ENCODE data around the gene AP1G2. TPM values are rescaled to one million over a fixed set of nuclear protein-coding genes. Genes with fewer than 3 reads are reported as not detected.

Gene AP1G2
- polyA plus RNA-seq, 1 experiment, result 8.2 TPM

DNA sequence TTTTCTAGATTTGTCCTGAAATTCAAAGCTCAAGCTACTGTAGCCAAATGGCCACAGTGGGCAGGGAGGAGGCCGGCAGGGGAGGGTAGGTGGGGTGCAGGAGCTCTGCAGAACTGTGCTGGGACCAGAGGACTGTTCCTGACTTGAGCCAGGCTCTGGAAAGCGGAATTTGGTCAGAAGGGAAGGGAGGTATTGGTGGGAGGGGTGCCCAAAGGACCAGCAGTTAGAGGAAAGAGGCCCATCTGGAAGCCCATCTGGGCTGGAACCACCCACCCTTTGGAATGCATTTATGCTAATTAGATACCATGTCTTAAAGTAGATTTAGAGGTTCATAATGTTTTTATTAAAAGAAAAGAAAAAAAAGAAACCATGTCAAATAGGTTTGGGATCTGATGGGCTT is 35.5 kb upstream of the AP1G2 start:
- DNase-seq (ENCODE audit: low read depth, low spot score), result no peak
- CTCF ChIA-PET, result interaction anchor here (1.7 kb wide), 1 partner anchor 29 kb away, joined by 4 read pairs; no protein-coding TSS in a partner anchor
- no peaks in the 10 kb centered on the region for H3K9me3 ChIP-seq (ENCODE audit: control insufficient read depth, insufficient read depth, low read length)
- no peak overlapping the region for H3K4me3 ChIP-seq (ENCODE audit: low read depth, low read length)
- no peak overlapping the region for H3K27ac ChIP-seq (ENCODE audit: low read depth, low read length)
- peaks cover 3% of the 10 kb centered on the region for H3K27me3 ChIP-seq (ENCODE audit: control insufficient read depth, insufficient read depth, low read length)
- POLR2A ChIA-PET, result no interaction called here
- TF ChIP-seq, protein P1, sequence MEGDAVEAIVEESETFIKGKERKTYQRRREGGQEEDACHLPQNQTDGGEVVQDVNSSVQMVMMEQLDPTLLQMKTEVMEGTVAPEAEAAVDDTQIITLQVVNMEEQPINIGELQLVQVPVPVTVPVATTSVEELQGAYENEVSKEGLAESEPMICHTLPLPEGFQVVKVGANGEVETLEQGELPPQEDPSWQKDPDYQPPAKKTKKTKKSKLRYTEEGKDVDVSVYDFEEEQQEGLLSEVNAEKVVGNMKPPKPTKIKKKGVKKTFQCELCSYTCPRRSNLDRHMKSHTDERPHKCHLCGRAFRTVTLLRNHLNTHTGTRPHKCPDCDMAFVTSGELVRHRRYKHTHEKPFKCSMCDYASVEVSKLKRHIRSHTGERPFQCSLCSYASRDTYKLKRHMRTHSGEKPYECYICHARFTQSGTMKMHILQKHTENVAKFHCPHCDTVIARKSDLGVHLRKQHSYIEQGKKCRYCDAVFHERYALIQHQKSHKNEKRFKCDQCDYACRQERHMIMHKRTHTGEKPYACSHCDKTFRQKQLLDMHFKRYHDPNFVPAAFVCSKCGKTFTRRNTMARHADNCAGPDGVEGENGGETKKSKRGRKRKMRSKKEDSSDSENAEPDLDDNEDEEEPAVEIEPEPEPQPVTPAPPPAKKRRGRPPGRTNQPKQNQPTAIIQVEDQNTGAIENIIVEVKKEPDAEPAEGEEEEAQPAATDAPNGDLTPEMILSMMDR (IDR thresholded peaks at IDR 0.05; ENCODE audit: low read depth, low read length), result no peak

DNA sequence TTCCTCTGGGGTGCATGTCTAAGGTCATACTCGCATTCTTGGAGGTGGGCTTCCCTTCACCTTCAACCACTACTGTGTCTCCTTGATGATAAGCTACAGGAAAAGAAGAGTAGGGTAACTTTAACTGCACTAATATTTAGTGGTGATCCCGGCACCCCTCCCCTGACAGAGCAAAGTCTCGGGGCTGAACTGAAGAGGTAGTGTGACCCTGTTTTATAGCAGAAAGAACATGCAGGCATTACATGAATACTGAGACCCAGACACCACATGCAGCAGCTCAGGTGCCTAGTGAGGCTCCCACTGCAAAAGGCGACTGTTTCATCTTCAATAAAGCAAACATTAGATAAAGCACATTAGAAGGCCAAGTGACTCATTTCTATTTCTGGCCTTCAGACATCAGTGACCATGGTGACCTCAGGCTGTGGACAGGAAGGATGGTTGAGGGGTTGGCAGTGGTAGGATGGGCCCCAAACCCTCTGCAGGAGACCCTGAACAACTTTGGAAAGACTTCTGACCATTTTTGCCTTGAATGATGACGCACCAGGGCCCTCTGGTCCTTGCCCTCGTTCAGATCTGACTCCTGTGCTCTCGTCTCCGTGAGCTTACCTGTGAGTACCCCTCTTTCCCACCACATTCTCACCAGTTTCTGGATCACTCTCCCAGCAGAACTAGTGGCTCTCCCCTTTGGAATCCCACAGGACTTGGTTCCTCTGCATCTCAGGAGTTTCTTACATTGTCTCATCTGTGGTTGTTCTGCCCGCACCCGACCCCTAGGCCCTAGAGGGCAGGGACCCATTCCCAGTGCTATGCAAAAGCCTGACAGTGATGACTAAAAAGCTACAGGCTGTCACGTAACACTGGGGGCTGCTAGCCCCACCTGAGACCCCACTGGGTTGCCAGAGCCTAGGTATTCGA is 34.8 kb upstream of the AP1G2 start:
- H3K9me3 ChIP-seq (ENCODE audit: control insufficient read depth, insufficient read depth, low read length), result no peaks in the 10 kb centered on the region
- TF ChIP-seq, protein P1 (IDR thresholded peaks at IDR 0.05; ENCODE audit: low read depth, low read length), result no peak
- ChIA-PET CTCF (interaction anchor here (1.3 to 1.7 kb wide), 2 partner anchors 29 to 308 kb away, joined by 3 to 4 read pairs; no protein-coding TSS in a partner anchor), POLR2A (no interaction called here)
- no peak overlapping the region for H3K4me3 ChIP-seq (ENCODE audit: low read depth, low read length)
- H3K27ac ChIP-seq (ENCODE audit: low read depth, low read length), result no peak overlapping the region
- no peak for DNase-seq (ENCODE audit: low read depth, low spot score)
- H3K27me3 ChIP-seq (ENCODE audit: control insufficient read depth, insufficient read depth, low read length), result peaks cover 3% of the 10 kb centered on the region

DNA sequence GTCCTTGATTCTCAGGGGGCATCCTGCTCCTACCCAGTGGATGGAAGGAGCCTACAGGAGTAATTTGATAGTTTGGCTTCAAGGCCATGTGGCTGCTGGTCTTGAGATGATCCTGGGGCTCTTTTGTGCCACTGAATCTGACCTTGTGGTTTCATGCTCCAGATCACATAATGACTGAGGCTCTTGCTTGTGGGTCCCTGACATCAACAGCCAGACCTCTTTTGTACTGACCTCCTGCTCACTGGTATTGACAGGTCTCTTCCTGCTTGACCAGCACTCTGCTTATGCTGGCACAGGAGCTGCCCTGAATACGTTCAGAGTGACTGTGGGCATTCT is 34.2 kb upstream of the AP1G2 start:
- no peaks in the 10 kb centered on the region for H3K9me3 ChIP-seq (ENCODE audit: control insufficient read depth, insufficient read depth, low read length)
- POLR2A ChIA-PET, result no interaction called here
- no peak for DNase-seq (ENCODE audit: low read depth, low spot score)
- peaks cover 3% of the 10 kb centered on the region for H3K27me3 ChIP-seq (ENCODE audit: control insufficient read depth, insufficient read depth, low read length)
- H3K4me3 ChIP-seq (ENCODE audit: low read depth, low read length), result no peak overlapping the region
- TF ChIP-seq, protein P1 (IDR thresholded peaks at IDR 0.05; ENCODE audit: low read depth, low read length), result no peak
- H3K27ac ChIP-seq (ENCODE audit: low read depth, low read length), result no peak overlapping the region
- CTCF ChIA-PET, result interaction anchor here (1.3 to 1.7 kb wide), 2 partner anchors 30 to 309 kb away, joined by 3 to 4 read pairs; no protein-coding TSS in a partner anchor

DNA sequence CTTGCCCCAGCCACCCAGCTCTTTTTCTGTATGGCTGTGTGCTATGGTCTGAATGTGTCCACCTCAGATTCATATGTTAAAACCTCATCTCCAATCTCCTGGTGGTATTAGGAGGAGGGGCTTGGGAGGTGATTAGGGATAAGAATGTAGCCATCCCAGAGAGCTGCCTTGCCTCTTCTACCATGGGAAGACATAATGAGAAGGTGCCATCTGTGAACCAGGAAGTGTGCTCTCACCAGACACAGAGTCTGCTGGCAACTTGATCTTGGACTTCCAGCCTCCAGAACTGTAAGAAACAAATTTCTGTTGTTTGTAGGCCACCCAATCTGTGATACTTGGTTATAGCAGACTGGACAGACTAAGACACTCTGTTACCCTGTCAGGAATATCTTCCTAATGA is 33.8 kb upstream of the AP1G2 start:
- H3K27me3 ChIP-seq (ENCODE audit: control insufficient read depth, insufficient read depth, low read length), result peaks cover 3% of the 10 kb centered on the region
- TF ChIP-seq, protein P1 (IDR thresholded peaks at IDR 0.05; ENCODE audit: low read depth, low read length), result no peak
- no peak overlapping the region for H3K27ac ChIP-seq (ENCODE audit: low read depth, low read length)
- no peak overlapping the region for H3K4me3 ChIP-seq (ENCODE audit: low read depth, low read length)
- no peak for DNase-seq (ENCODE audit: low read depth, low spot score)
- H3K9me3 ChIP-seq (ENCODE audit: control insufficient read depth, insufficient read depth, low read length), result no peaks in the 10 kb centered on the region
- POLR2A ChIA-PET, result no interaction called here
- CTCF ChIA-PET, result interaction anchor here (1.2 to 1.7 kb wide), 3 partner anchors 30 to 309 kb away, joined by 3 to 5 read pairs (median 4); no protein-coding TSS in a partner anchor

DNA sequence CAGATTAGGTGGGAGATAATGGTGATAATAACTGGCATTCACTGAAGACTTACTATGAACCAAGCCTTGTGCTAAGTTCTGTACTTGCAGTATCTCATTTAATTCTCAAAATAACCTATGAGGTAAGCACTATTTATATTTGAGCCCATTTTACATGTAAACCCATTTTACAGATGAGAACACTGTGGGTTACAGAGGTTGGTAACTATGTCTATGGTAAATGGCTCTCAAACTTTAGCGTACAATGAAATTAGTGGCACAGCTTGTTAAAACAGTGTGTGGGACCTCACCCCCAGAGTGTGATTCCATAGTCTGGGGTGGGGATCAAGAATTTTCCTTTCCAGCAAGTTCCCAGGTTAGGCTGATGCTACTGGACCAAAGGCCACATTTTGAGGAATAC is 33.2 kb upstream of the AP1G2 start:
- Histone ChIP-seq H3K27me3 (ENCODE audit: control insufficient read depth, insufficient read depth, low read length) (peaks cover 3% of the 10 kb centered on the region), H3K9me3 (ENCODE audit: control insufficient read depth, insufficient read depth, low read length) (no peaks in the 10 kb centered on the region), H3K27ac (ENCODE audit: low read depth, low read length) (no peak overlapping the region), H3K4me3 (ENCODE audit: low read depth, low read length) (no peak overlapping the region)
- CTCF ChIA-PET, result interaction anchor here (1.0 to 1.4 kb wide), 4 partner anchors 12 to 310 kb away, joined by 3 to 5 read pairs (median 4); no protein-coding TSS in a partner anchor
- no peak for DNase-seq (ENCODE audit: low read depth, low spot score)
- TF ChIP-seq, protein P1 (IDR thresholded peaks at IDR 0.05; ENCODE audit: low read depth, low read length), result no peak
- POLR2A ChIA-PET, result no interaction called here
